HG03457 (cell line): ENCODE measurements around the gene CBFA2T3.
"Not testable (repeated sequence)": the region's sequence is repeated elsewhere in the genome, so short reads cannot be mapped to it uniquely, and the experiment has no call there.

Source experiments
- ATAC-seq: cut with Tn5 transposase; IDR thresholded peaks from one replicate; pipeline ENCODE4 v1.9.1; 2021; ENCODE audit warnings: moderate number of reproducible peaks; ENCODE audit not compliant: unreplicated experiment

CBFA2T3 gene

GRCh38 chr16:89013111-89013510 is 36.1 kb upstream of the CBFA2T3 start:
- ATAC-seq: no peak

DNA sequence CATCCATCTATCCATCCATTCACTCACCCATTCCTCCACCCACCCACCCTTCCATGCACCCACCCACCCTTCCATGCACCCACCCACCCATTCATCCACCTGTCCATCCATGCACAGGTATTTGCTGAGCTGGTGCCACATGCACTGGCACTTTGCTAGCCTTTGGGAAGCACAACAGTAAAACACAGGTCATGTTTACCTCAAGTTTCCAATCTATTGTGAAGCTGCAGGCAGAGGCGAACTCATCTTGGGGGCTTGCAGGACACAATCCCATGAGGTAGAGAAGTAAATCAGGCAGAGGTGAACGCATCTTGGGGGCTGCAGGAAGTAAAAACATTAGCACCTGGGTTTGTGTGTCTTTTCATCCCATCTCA is 35.6 kb upstream of the CBFA2T3 start:
- ATAC-seq: no peak

GRCh38 chr16:89011909-89012621 is 35.1 kb upstream of the CBFA2T3 start:
- ATAC-seq: no peak

- ATAC-seq: no peak
These were observed 33.4 kb upstream of the CBFA2T3 start for GRCh38 chr16:89010210-89010925.

GRCh38 chr16:89009343-89010209 is 32.6 kb upstream of the CBFA2T3 start:
- ATAC-seq: no peak

- ATAC-seq: not testable (repeated sequence)
These were observed 31.8 kb upstream of the CBFA2T3 start for GRCh38 chr16:89008796-89009195.

- no peak for ATAC-seq
These were observed 30.6 kb upstream of the CBFA2T3 start for GRCh38 chr16:89007371-89008249.

- no peak for ATAC-seq
These were observed 29.2 kb upstream of the CBFA2T3 start for GRCh38 chr16:89006036-89006752.

GRCh38 chr16:89005201-89006035 is 28.4 kb upstream of the CBFA2T3 start:
- no peak for ATAC-seq

GRCh38 chr16:89004209-89004831 is 27.3 kb upstream of the CBFA2T3 start:
- no peak for ATAC-seq

- ATAC-seq: no peak
These were observed 26.8 kb upstream of the CBFA2T3 start for GRCh38 chr16:89003831-89004208.

DNA sequence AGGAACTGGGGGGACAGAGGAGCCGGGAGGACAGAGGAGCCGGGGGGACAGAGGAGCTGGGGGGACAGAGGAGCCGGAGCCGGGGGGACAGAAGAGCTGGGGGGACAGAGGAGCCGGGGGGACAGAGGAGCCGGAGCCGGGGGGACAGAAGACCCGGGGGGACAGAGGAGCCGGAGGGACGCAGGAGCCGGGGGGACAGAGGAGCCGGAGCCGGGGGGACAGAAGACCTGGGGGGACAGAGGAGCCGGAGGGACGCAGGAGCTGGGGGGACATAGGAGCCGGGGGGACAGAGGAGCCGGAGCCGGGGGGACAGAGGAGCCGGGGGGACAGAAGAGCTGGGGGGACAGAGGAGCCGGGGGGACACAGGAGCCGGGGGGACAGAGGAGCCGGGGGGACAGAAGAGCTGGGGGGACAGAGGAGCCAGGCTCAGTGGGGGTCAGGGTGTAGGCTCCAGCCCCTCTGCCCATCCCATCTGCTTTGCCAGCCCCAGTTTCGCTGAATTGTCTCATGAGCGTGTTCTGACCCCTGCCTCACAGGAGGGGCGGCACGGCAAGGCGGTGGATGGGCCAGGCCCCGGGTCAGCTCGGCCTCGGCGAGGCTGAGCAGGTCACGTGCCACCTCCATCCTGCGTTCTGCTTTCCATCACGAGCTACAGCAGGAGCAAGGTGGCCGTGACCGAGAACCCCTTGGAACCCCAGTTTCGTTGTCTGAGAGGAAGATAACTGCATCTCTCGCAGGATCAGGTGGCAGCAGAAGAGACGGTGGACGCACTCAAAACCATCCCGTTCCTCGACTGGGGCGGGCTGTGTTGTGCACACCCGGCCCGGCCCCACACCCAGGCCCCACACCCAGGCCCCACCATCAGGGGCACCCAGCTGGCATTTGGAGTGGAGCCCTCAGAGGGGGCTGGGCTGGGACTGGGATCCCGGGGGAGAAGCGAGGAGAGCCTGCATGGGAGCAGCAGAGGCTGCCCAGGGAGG is 26.1 kb upstream of the CBFA2T3 start:
- ATAC-seq: no peak

DNA sequence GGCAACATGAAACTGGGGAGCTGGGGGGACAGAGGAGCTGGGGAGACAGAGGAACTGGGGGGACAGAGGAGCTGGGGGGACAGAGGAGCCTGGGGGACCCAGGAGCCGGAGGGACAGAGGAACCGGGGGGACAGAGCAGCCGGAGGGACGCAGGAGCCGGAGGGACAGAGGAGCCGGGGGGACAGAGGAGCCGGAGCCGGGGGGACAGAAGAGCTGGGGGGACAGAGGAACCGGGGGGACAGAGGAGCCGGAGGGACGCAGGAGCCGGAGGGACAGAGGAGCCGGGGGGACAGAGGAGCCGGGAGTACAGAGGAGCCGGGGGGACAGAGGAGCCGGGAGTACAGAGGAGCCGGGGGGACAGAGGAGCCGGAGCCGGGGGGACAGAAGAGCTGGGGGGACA is 25.1 kb upstream of the CBFA2T3 start:
- not testable (repeated sequence) for ATAC-seq

DNA sequence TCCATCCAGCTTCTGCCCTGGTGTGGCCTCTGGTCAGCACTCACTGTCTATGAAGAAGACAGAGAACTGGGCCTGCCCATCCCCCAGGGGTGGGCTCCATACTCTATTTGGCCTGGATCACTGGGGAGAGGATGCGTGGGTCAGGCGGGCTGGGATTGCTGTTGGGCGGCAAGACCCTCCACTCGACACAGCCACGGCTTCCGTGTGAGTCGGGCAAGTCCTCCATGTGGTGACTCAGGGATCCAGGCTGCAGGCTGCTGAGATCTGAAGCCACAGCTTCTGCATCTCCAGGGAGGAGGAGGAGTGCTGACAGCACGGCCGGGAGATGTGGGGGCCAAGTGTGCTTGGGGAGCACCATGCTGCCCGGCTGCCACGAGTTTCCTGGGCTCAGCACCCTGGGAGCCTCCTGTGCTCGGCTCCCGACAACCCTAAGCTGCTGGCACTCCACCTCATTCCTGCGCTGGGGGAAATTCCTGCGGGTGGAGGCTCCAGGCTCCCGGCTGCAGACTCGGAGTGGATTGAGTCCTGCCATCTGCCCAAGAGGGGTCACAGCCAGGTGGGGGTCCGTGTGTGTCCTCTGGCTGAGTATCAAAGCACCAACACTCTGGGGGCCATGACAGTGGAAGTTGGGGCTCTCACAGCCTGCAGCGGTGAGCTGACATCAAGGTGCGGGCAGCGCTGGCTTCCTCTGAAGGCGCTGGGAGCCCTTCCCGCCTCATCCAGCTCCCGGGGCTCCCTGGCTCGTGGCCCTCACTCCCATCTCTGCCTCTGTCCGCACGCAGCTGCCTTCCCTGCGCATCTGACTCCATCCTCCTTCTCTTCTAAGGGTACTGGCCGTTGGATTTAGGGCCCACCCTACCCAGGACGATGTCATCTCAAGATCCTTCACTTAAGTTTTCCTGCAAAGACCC is 24.4 kb upstream of the CBFA2T3 start:
- no peak for ATAC-seq

DNA sequence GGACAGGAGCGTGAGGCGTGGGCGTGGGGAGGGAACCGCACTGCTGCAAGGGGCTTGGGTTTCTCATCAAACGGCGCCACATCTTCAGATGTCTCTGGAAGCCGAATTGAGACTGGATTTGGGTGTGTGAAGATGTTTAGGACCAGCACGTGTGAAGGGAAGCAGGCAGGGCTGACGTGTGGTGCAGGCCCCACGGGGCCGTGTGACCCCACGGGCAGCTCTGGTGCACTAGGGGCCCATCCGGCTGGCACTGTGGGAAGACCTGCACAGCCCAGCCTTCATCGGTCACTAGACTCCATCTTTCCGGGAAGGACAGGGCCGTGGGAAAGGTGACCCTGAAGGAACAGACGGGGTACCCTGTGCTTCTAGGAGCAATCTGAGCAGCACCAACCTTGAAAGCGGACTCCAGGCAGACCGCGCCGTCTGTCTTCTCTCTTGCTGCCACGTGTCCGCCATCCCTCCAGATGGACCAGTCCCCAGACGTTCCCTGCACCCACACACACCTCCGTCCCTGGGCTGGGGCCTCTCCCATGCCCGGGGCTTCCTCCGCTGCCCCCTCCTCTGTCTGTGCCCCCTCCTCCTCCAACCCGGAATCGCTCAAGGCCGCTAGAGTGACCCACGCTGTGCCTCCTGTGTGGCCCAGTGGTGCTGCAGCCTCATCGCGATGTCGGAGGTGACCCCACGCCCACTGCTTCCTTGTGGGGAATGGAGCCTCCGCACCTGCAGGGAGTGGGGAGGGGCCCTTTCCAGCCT is 23.4 kb upstream of the CBFA2T3 start:
- ATAC-seq: no peak
